Right renal pelvis (tissue), 4 donors: ENCODE measurements around the gene LSM3. TPM values are rescaled to one million over a fixed set of nuclear protein-coding genes. Genes with fewer than 3 reads are reported as not detected.
A peak's percentile ranks its signal among the peaks of the same experiment; 100 is the strongest.

Experiments used
- DNase-seq, 4 donors: peaks; one replicate each; pipeline ENCODE4 v3.0.0-alpha.2; 2013; ENCODE audit warnings: low read depth in 4 of 4, low spot score in 3 of 4, missing footprints in 1 of 4
- polyA plus RNA-seq, 4 donors: library from polyadenylated mRNA; unstranded; fragments of 120-200 nt; gene quantifications; one replicate each; pipeline ENCODE4 v1.2.1, GENCODE V29; 2013; ENCODE audit not compliant: insufficient read length in 4 of 4

Gene LSM3
- polyA plus RNA-seq, 4 donors: 17.2 to 19.5 (median 18.3) TPM

- DNase-seq: no peak
These were observed 9.6 kb downstream of the LSM3 start for GRCh38 chr3:14188041-14188754.

DNA sequence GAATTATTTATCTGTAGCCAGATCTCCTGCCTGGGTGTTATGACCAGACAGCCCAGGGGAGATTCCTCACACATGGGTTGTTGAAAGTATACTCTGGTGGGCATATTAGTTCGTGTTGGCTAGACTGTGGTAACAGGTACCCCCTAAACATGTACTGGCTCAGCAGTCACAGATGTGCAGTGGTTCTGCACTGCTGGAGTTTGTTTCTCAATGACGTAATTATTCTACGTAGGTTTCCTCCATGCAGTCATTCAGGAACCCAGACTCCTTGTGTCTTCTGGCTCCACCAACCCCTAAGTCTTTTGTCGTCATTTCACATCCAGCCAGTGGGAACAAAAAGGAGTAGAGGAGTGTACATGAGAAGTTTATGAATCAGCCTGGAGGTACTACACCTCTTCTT is 16.2 kb downstream of the LSM3 start:
- no peak for DNase-seq

DNA sequence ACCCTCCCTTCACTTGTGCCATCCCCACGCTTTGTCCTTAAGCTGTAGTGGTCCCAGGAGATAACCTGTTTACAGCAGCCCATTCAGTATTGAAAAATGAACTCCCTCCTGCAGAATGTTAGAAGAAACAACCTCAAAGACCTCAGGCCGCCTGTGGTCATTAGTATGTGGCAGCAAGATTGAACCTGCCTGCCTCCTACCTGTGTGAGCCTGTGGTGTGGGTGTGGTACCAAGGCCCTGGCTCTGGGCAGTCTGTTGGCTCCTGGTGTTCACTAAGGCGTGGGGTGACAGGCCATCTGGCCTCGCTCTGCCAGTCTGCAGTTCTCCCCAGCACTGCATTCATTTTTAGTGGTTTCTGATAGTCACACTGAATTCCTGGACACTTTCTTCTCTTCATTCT is 21.0 kb downstream of the LSM3 start:
- DNase-seq: no peak

GRCh38 chr3:14200276-14200675 is 21.7 kb downstream of the LSM3 start:
- no peak for DNase-seq

GRCh38 chr3:14200841-14201240 is 22.2 kb downstream of the LSM3 start:
- no peak for DNase-seq

GRCh38 chr3:14201940-14202684 is 23.5 kb downstream of the LSM3 start:
- DNase-seq: no peak

DNA sequence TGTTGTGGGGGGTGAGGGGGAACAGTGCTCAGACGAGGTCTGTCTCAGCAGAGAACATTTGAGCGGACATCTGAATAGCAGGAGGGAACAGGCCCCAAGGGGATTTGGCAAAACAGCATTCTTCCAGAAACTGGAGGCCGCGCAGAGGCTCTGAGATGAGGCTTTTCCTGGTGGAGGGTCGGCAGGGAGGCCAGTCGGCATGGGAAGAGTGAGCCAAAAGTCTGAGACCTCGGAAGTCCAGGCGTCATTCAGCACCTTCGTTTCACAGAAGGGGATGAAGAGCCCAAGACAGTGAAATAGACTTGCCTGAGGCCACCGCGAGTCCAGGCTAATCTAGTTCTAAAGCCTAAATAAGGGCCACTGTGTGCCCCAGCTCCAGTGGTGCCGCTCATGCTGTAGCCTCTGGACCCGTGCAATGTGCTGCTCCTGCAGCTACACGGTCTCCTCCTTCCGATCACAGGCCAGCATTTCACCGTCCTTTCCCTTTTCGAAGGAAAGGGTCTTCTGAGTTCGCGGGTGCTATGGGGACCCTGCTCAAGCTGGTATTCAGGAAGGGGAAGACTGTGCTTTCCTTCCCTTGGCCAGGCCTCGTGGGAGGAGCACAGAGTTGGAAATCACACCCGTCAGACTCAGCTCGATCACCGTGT is 24.4 kb downstream of the LSM3 start:
- no peak for DNase-seq

DNA sequence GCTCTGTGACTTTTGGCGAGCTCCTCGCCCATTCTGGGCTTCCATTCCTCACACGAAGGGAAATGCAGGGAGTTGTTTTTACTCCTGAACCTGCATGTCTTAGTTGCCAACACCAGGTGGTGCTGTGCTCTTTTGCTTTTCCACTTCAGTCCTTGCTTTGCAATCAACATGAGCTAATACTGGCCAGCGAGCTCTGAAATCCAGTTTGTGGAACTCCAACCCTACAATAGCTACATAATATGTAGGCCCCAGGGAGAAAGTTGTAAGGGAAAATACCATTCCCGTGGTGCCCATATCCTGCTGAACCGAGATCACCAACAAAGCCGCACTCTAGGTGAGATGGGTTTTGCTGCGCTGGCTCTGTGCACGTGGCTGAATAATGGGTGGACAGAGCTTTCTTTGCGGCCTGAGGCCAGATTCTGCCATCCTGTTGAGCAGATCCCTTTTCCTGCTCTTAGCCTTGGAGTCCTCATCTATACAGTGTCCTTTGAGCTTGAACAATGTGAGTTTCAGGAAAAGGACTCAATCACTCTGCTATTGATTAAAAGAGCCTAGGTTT is 25.0 kb downstream of the LSM3 start:
- peak; percentile 63 to 74 (median 68) for DNase-seq

- no peak for DNase-seq
These were observed 26.1 kb downstream of the LSM3 start for GRCh38 chr3:14204515-14205284.

- no peak for DNase-seq
These were observed 28.0 kb downstream of the LSM3 start for GRCh38 chr3:14206548-14207177.

DNA sequence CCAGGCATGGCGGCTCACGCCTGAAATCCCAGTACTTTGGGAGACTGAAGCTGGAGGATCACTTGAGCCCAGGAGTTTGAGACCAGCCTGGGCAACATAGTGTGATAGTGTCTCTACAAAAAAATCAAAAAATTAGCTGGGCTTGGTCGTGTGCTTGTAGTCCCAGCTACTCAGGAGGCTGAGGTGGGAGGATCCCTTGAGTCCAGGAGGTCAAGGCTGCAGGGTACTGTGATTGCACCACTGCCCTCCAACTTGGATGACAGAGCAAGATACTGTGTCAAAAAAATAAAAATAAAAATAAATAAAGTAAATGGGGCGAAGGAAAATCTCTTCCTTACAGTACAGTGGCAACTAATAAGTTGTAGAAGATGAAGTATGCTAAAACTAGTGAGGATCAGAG is 29.6 kb downstream of the LSM3 start:
- DNase-seq: no peak

GRCh38 chr3:14208977-14209394 is 30.4 kb downstream of the LSM3 start:
- DNase-seq: no peak

DNA sequence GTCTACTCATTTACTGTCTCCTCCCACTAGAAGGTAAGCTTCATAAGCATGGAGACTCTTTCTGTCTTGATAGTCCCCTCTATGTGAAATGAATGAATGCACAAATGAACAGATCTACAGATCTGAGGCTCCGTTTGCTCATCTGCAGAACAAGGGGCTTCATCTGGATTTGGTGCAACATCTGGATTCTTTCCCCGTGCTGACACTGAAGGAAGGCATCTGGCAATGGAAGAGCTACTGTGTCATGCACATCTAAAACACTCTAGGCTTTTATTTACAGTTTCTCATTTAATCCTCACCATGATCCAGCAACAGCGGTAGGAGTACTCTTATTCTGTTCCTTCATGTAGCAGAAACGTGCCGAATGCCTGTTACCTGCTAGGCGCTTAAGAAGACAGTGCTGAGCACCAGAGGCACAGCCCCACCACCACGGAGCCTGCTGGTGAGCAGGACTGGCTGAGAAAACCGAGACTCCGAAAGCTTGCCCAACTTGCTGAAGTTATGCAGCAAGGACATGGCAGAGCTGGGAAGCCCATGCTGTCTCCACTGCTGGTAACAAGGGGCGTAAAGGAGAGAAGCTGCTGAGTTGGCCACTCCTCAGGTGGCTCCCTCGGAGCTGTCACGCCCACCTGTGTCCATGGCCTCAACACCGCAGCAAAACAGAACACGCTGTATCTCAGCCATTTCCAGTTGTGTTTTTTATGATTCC is 31.1 kb downstream of the LSM3 start:
- DNase-seq: peak in 1 of 4 donors; percentile 42

GRCh38 chr3:14210290-14210688 is 31.7 kb downstream of the LSM3 start:
- no peak for DNase-seq

- no peak for DNase-seq
These were observed 32.4 kb downstream of the LSM3 start for GRCh38 chr3:14210843-14211594.

- no peak for DNase-seq
These were observed 33.0 kb downstream of the LSM3 start for GRCh38 chr3:14211621-14212020.

DNA sequence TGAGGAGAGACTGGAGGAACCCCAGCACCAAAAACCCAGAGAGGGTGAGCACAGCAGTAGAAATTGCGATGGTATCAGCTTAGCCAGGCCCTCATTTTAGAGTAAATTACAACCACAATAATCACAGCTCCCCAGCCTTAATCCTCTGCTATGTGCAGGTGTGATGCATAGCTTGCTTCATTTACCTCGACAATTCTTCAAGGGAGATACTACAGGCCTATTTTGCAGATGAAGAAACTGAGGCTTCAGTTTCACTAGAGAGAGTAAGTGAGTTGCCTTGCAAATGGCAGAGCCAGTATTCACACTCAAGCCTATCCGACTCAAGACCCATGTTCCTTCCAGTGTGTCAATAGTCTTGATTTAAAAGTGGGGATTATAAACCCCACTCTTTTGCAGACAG is 33.4 kb downstream of the LSM3 start:
- DNase-seq: no peak

DNA sequence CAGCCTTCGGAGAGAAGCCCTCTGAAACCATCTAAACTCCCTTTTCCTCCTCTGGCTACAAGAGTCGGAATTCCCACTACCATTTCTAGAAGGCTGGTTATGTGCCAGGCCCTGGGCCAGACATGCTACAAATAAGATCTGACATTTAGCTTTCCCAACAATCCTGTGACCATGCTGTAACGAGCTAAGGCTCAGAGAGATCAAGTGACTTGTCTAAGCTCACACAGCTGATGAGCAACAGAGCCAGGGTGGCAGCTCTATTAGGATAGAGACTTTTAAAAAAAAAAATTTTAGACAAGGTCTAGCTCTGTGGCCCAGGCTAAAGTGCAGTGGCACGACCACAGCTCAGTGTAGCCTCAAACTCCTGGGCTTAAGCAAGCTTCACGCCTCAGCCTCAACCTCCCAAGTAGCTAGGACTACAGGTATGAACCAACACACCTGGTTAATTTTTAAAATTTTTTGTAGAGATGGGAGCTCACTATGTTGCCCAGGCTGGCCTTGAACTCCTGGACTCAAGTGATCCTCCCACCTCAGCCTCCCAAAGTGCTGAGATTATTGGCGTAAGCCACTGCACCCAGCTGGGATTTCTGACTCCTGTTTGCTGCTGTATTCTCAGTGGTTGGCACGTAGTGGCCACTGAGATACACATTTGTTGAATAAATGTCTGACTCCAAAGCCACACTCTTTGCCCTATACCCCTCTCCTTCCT is 34.6 kb downstream of the LSM3 start:
- DNase-seq: no peak
